Fibroblast of skin of abdomen (primary cell): ENCODE data around the gene PRR29.

Source experiments
- DNase-seq: peaks from one replicate; pipeline ENCODE4 v3.0.0-alpha.2; 2013

The PRR29 gene

GRCh38 chr17:64048805-64049204, 50.7 kb downstream of the PRR29 start:
- no peak for DNase-seq

GRCh38 chr17:64051153-64051552, 53.0 kb downstream of the PRR29 start:
- DNase-seq, result no peak

DNA sequence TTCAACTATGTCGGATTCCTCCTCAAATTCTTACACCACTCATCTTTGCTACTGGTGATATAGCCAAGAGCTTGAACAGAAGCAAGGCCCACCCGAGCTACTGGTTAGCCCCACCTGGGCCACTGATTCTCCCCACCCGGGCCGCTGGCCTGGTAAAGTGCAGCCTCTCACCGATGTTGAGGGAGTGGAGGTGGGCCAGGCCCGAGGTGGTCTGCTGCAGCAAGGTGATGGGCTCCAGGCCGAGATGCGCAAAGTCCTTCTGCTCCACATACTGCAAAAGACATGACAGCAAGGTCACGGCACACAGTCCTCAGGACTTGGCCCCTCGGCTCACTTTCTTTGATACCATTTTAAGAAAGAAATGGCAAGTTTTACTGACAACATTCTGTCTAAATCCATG, 55.0 kb downstream of the PRR29 start:
- DNase-seq, result no peak
